Omental fat pad (tissue), 4 donors: ENCODE results near the gene TPR. TPM values are rescaled to one million over a fixed set of nuclear protein-coding genes. Genes with fewer than 3 reads are reported as not detected.

Experiments used
- ATAC-seq: fragments of 150-250 bp; one replicate; pipeline ENCODE4 v1.9.1; 2016; ENCODE audit warnings: mild to moderate bottlenecking, moderate library complexity; ENCODE audit not compliant: low FRiP score
- DNase-seq: peaks from one replicate; pipeline ENCODE4 v3.0.0-alpha.2; 2019; ENCODE audit warnings: low spot score
- CTCF ChIP-seq, 3 donors: fragments of 450-650 bp; IDR thresholded peaks; one replicate each; pipeline ENCODE4 v1.5.1; 2016 to 2017; ENCODE audit warnings: antibody characterized with exemption in 3 of 3, mild to moderate bottlenecking in 3 of 3, moderate library complexity in 2 of 3
- total RNA-seq, 4 donors: library from RNA; depleted of rRNA; stranded (reverse); fragments of >200 nt; gene quantifications; one replicate each; pipeline ENCODE4 v1.1.0, GENCODE V29; 2016

Gene TPR
- total RNA-seq, 4 donors from 2014 or later, result 67.2 to 105 (median 78.8) TPM

DNA sequence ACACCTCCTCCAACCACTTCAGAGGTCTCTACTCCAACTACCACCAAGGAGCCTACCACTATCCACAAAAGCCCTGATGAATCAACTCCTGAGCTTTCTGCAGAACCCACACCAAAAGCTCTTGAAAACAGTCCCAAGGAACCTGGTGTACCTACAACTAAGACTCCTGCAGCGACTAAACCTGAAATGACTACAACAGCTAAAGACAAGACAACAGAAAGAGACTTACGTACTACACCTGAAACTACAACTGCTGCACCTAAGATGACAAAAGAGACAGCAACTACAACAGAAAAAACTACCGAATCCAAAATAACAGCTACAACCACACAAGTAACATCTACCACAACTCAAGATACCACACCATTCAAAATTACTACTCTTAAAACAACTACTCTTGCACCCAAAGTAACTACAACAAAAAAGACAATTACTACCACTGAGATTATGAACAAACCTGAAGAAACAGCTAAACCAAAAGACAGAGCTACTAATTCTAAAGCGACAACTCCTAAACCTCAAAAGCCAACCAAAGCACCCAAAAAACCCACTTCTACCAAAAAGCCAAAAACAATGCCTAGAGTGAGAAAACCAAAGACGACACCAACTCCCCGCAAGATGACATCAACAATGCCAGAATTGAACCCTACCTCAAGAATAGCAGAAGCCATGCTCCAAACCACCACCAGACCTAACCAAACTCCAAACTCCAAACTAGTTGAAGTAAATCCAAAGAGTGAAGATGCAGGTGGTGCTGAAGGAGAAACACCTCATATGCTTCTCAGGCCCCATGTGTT is 66.6 kb downstream of the TPR start:
- TF ChIP-seq CTCF (IDR thresholded peaks at IDR 0.05), result no peak
- DNase-seq, result no peak
- no peak for ATAC-seq

DNA sequence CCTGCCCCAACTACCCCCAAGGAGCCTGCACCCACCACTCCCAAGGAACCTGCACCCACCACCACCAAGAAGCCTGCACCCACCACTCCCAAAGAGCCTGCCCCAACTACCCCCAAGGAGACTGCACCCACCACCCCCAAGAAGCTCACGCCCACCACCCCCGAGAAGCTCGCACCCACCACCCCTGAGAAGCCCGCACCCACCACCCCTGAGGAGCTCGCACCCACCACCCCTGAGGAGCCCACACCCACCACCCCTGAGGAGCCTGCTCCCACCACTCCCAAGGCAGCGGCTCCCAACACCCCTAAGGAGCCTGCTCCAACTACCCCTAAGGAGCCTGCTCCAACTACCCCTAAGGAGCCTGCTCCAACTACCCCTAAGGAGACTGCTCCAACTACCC is 67.6 kb downstream of the TPR start:
- DNase-seq (no peak), ATAC-seq (no peak)
- TF ChIP-seq CTCF (IDR thresholded peaks at IDR 0.05), result no peak

DNA sequence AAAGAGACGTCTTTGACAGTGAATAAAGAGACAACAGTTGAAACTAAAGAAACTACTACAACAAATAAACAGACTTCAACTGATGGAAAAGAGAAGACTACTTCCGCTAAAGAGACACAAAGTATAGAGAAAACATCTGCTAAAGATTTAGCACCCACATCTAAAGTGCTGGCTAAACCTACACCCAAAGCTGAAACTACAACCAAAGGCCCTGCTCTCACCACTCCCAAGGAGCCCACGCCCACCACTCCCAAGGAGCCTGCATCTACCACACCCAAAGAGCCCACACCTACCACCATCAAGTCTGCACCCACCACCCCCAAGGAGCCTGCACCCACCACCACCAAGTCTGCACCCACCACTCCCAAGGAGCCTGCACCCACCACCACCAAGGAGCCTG is 68.5 kb downstream of the TPR start:
- TF ChIP-seq CTCF (IDR thresholded peaks at IDR 0.05), result no peak
- DNase-seq (no peak), ATAC-seq (no peak)

DNA sequence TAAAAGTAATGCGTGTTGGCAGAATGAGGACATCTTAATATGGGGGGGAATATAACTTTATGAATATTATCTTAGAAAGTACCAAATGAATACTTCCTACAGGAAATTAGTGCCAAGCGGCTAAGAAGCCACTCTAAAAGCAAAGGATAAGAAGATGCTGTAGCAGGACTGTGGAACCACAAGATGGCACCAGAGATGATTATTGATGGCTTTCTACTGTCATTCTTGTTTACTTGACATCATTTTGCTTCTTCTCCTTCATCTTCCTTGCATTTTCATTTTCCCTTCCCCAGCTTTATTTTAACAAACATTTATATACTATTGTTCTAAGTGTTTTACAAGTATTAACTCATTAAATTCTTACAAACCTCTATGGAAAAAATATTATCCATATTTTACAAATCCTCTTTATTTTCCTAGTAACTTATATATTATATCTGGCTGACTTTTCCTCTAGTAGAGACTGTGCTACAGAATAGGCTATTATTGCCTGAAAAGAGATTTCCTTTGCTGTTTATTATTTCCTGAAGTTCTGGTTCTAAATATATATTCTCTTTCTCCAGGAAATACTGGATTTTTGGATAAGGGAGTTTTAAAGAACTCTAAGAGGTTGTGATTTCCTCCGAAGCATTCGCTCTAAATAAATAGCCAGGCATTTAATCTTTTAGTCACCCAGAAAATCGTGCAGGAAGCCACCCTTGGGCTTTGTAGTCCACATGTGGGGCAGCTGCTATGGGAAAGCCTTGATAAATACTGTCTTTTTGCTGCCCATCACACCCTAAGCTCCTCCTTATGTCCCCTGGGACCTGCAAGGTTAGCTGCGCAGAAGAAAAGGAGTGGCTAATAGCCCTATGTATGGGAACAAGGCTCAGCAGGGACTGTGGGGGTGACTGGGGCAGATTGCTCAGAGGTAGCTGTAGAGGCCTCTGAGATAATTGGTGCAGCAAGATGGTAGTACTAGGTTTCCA is 69.8 kb downstream of the TPR start:
- DNase-seq (no peak), ATAC-seq (no peak)
- TF ChIP-seq CTCF (IDR thresholded peaks at IDR 0.05), result no peak

DNA sequence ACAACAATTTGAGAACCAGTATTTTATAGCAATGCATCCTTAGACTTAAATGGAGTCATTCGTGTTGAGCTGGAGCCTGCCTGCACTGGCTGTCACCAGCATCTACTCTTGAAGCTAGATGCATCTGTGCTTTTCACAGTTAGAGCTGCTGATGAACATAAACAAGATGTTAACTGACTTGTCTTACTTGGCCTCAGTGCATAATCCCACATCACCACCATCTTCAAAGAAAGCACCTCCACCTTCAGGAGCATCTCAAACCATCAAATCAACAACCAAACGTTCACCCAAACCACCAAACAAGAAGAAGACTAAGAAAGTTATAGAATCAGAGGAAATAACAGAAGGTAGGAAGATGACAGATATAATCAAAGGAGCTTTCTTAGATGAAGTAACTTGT is 71.1 kb downstream of the TPR start:
- DNase-seq, result no peak
- no peak for ATAC-seq
- TF ChIP-seq CTCF (IDR thresholded peaks at IDR 0.05), result no peak

DNA sequence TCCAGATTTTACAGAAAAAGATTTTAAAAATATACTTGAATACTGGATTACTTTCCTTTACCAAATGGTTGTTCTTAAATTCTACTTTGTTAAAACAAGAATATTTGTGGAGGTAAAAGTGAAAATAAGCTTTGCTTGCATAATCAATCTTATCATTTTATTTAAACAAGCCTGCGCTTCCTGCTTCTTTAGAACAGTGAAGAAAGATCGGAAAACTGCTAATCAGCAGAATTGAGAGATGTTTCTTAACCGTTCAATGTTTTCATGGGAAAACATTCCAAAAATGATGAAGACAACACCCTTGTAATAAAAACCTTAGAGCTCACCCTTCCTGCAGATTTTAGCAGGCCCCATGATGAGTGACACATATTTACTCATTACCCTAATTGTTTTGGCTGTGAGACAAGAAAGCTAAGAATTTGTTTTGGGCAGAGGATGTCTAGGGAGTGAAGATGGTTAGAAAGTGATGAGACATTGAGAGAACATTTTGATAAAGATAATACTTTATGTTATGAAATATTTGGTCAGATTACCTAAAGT is 72.6 kb downstream of the TPR start:
- no peak for DNase-seq
- peak; percentile 75 for ATAC-seq
- TF ChIP-seq CTCF (IDR thresholded peaks at IDR 0.05), result no peak
